MM.1S (cell line): Measurements from ENCODE around the gene MCIDAS.

Experiments
- CTCF ChIP-seq: fragments of 300-600 bp; sonication (generic); IDR thresholded peaks from 2 replicates; pipeline ENCODE4 v1.5.1; 2016; ENCODE audit warnings: antibody characterized with exemption, low read length, mixed read lengths
- EZH2 ChIP-seq: fragments of 300-600 bp; sonication (generic); optimal IDR thresholded peaks from 2 replicates; pipeline ENCODE3; 2017; ENCODE audit warnings: low read depth, mild to moderate bottlenecking, antibody characterized with exemption, low read length, mixed read lengths
- EZH2phosphoT487 ChIP-seq: fragments of 300-600 bp; sonication (generic); IDR thresholded peaks from 2 replicates; pipeline ENCODE4 v1.6.1; 2018; ENCODE audit warnings: antibody characterized with exemption, low read length

DNA sequence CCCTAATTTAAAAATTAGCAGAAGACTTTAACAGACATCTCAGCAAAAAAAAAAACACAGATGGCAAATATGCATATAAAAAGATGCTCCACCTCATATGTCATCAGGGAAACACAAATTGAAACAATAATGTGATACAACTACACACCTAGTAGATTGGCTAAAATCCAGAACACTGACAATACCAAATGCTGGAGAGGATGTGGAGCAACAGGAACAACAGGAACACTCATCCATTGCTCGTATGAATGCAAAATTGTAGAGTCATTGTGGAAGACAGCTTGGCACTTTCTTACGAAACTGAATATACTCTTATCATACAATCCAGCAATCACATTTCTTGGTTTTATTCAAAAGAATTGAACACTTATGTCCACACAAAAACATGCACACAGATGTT is 22.1 kb downstream of the MCIDAS start:
- TF ChIP-seq EZH2 (no peak), CTCF (no peak), EZH2phosphoT487 (no peak)
